H9 (cell line): Measurements from ENCODE around the gene ABCF2. TPM values are rescaled to one million over a fixed set of nuclear protein-coding genes. Genes with fewer than 3 reads are reported as not detected.

ENCODE experiments used
- DNase-seq: peaks from one replicate; pipeline ENCODE4 v3.0.0-alpha.2; 2017
- H2AFZ ChIP-seq: one replicate; pipeline ENCODE4 v1.6.1; 2013; ENCODE audit warnings: mild to moderate bottlenecking, low read length, control low read depth, moderate library complexity
- H2AK5ac ChIP-seq: 2 replicates; pipeline ENCODE4 v1.6.1; 2013; ENCODE audit warnings: low read length, control low read depth, mixed read lengths; ENCODE audit not compliant: insufficient read length
- H2BK120ac ChIP-seq: one replicate; pipeline ENCODE4 v1.6.1; 2013; ENCODE audit warnings: low read depth, mild to moderate bottlenecking, low read length, control low read depth, inconsistent platforms; ENCODE audit not compliant: poor library complexity, severe bottlenecking
- H2BK12ac ChIP-seq: 2 replicates; pipeline ENCODE4 v1.6.1; 2013; ENCODE audit warnings: low read length, control low read depth, mixed read lengths, low read depth; ENCODE audit not compliant: insufficient read length
- H2BK15ac ChIP-seq: 2 replicates; pipeline ENCODE4 v1.6.1; 2013; ENCODE audit warnings: low read depth, low read length, control low read depth
- H2BK20ac ChIP-seq: one replicate; pipeline ENCODE4 v1.6.1; 2013; ENCODE audit warnings: low read depth, mild to moderate bottlenecking, low read length, control low read depth, inconsistent platforms; ENCODE audit not compliant: poor library complexity, severe bottlenecking
- H2BK5ac ChIP-seq: 2 replicates; pipeline ENCODE4 v1.6.1; 2013; ENCODE audit warnings: low read length, control low read depth, mixed read lengths; ENCODE audit not compliant: insufficient read length
- H3K14ac ChIP-seq: 2 replicates; pipeline ENCODE4 v1.6.1; 2013; ENCODE audit warnings: low read length, control low read depth; ENCODE audit not compliant: insufficient read depth
- H3K18ac ChIP-seq: 2 replicates; pipeline ENCODE4 v1.6.1; 2013; ENCODE audit warnings: low read depth, mild to moderate bottlenecking, mixed read lengths, low read length, control low read depth; ENCODE audit not compliant: insufficient read length
- H3K23ac ChIP-seq: 2 replicates; pipeline ENCODE4 v1.6.1; 2013; ENCODE audit warnings: low read length, control low read depth, mixed read lengths, low read depth; ENCODE audit not compliant: insufficient read length
- H3K23me2 ChIP-seq: 2 replicates; pipeline ENCODE4 v1.6.1; 2013; ENCODE audit warnings: low read depth, mild to moderate bottlenecking, mixed read lengths, low read length, control low read depth; ENCODE audit not compliant: insufficient read length, poor library complexity, severe bottlenecking
- H3K27ac ChIP-seq: 2 replicates; pipeline ENCODE4 v1.5.1; 2013; ENCODE audit warnings: low read length, control low read depth, mixed read lengths, low read depth; ENCODE audit not compliant: insufficient read length
- H3K27me3 ChIP-seq: 2 replicates; pipeline ENCODE4 v1.6.1; 2013; ENCODE audit warnings: low read length, control low read depth, inconsistent platforms; ENCODE audit not compliant: insufficient read depth
- H3K4ac ChIP-seq: 2 replicates; pipeline ENCODE4 v1.6.1; 2013; ENCODE audit warnings: low read depth, mild to moderate bottlenecking, control low read depth, inconsistent platforms, low read length, moderate library complexity
- H3K4me1 ChIP-seq: 2 replicates; pipeline ENCODE4 v1.6.1; 2013; ENCODE audit warnings: low read length, control low read depth, inconsistent platforms; ENCODE audit not compliant: insufficient read depth
- H3K4me2 ChIP-seq: 2 replicates; pipeline ENCODE4 v1.6.1; 2013; ENCODE audit warnings: low read length, control low read depth, mixed read lengths; ENCODE audit not compliant: insufficient read length, insufficient read depth
- H3K56ac ChIP-seq: 2 replicates; pipeline ENCODE4 v1.6.1; 2013; ENCODE audit warnings: low read depth, mild to moderate bottlenecking, mixed read lengths, low read length, control low read depth; ENCODE audit not compliant: insufficient read length
- H3K79me1 ChIP-seq: 2 replicates; pipeline ENCODE4 v1.6.1; 2013; ENCODE audit warnings: low read depth, mild to moderate bottlenecking, moderate library complexity, low read length, control low read depth, inconsistent platforms; ENCODE audit not compliant: insufficient read depth, poor library complexity, severe bottlenecking
- H3K79me2 ChIP-seq: 2 replicates; pipeline ENCODE4 v1.6.1; 2013; ENCODE audit warnings: low read length, control low read depth, inconsistent platforms; ENCODE audit not compliant: insufficient read depth
- H3K9ac ChIP-seq: 2 replicates; pipeline ENCODE4 v1.6.1; 2013; ENCODE audit warnings: low read length, control low read depth, mixed read lengths; ENCODE audit not compliant: insufficient read length; ENCODE audit errors: extremely low read depth
- H3K9me3 ChIP-seq: one replicate; pipeline ENCODE4 v1.6.1; 2013; ENCODE audit warnings: low read depth, low read length, inconsistent platforms; ENCODE audit not compliant: control insufficient read depth
- H3T11ph ChIP-seq: one replicate; pipeline ENCODE4 v1.6.1; 2013; ENCODE audit warnings: mild to moderate bottlenecking, low read length, control low read depth, inconsistent platforms
- H4K20me1 ChIP-seq: one replicate; pipeline ENCODE4 v1.6.1; 2013; ENCODE audit not compliant: control insufficient read depth, insufficient read length, insufficient read depth
- H4K5ac ChIP-seq: 2 replicates; pipeline ENCODE4 v1.6.1; 2013; ENCODE audit warnings: low read depth, mild to moderate bottlenecking, mixed read lengths, low read length, control low read depth; ENCODE audit not compliant: insufficient read length
- H4K8ac ChIP-seq: replicated peaks from 2 replicates; pipeline ENCODE4 v1.6.1; 2013; ENCODE audit warnings: low read length, control low read depth, mixed read lengths, low read depth; ENCODE audit not compliant: insufficient read length
- H4K91ac ChIP-seq: 2 replicates; pipeline ENCODE4 v1.6.1; 2013; ENCODE audit warnings: low read depth, mild to moderate bottlenecking, moderate library complexity, mixed read lengths, low read length, control low read depth; ENCODE audit not compliant: insufficient read length
- H3K27ac Mint-ChIP-seq, 3 experiments: 2 replicates in 2 of 3; 3 replicates in 1 of 3; pipeline ENCODE4 v1.8.0; 2020 to 2021; ENCODE audit warnings: mixed read lengths in 3 of 3, mild to moderate bottlenecking in 1 of 3, moderate library complexity in 1 of 3
- H3K27me3 Mint-ChIP-seq: 2 replicates; pipeline ENCODE4 v1.8.0; 2021; ENCODE audit warnings: low read depth, mild to moderate bottlenecking, moderate library complexity, mixed read lengths
- H3K36me3 Mint-ChIP-seq, 3 experiments: 2 replicates in 2 of 3; 3 replicates in 1 of 3; pipeline ENCODE4 v1.8.0; 2020 to 2021; ENCODE audit warnings: low read depth in 3 of 3, mixed read lengths in 3 of 3; ENCODE audit not compliant: insufficient read depth in 1 of 3
- H3K4me1 Mint-ChIP-seq, 2 experiments: 2 replicates each; pipeline ENCODE4 v1.8.0; 2020; ENCODE audit warnings: mixed read lengths in 2 of 2
- H3K4me3 Mint-ChIP-seq, 2 experiments: 2 replicates in 1 of 2; 3 replicates in 1 of 2; pipeline ENCODE4 v1.8.0; 2020 to 2021; ENCODE audit warnings: mild to moderate bottlenecking in 2 of 2, mixed read lengths in 2 of 2, moderate library complexity in 1 of 2
- H3K9me3 Mint-ChIP-seq, 2 experiments: 2 replicates in 1 of 2; 3 replicates in 1 of 2; pipeline ENCODE4 v1.8.0; 2020; ENCODE audit warnings: mild to moderate bottlenecking in 2 of 2, mixed read lengths in 2 of 2, moderate library complexity in 1 of 2
- WGBS: extraction: QIAGEN DNeasy Blood & Tissue Kit; methylation state at CpG from one replicate; pipeline ENCODE4 v1.1.7; 2013; ENCODE audit warnings: missing lambda C conversion rate, low lambda C conversion rate, mixed read lengths; ENCODE audit not compliant: insufficient read length; ENCODE audit errors: extremely low coverage; 5-methylcytosine and 5-hydroxymethylcytosine counted together
- total RNA-seq: library from RNA; stranded (reverse); gene quantifications from 2 replicates; pipeline ENCODE4 v1.2.1, GENCODE V29; 2021
- TF ChIP-seq, protein P1 (sequence below): fragments of 200-600 bp; sonication (generic); conservative IDR thresholded peaks from 3 replicates; pipeline ENCODE4 v1.8.0; 2021; ENCODE audit warnings: antibody characterized with exemption, mild to moderate bottlenecking

The ABCF2 gene
- total RNA-seq, 1 experiment from 2014 or later, result 70.1 TPM

DNA sequence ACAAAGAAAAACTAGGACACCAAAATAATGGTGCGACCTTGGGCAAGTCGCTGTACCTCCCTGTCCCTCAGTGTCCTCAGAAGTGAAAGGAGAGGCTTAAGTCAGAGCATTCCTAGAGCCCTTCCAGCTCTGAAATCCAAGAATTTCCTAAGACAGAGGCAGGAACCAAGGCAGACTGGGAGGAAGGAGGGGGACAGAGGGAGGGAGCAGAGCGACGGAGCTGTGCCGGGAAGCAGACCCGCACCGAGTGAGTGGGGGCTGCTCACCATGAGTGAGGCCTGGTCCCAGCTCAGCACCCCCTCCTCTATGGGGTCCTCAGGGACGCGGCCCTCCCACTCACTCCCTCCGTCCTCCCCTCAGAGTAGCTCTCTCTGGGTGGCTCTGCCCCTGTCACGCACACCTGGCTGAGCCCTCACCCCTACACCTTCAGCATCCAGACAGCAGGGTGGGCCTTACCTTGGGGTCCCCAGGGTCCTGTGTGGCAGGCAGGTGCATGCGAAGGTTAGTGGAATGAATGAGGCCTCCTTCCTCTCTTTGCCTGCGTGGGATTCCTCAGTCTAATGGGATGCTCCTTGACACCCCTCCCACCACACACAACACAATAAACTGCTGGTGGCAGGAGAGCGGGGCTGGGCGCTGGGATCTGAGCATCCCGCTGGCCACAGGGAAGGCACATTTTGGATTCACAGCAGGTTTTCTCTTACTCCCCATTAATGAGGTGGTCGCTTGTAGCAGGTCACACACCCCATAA, 26.1 kb upstream of the ABCF2 start:
- H3K23ac ChIP-seq, result no peak overlapping the region
- H3K27me3 ChIP-seq, result peaks cover 13% of the 10 kb centered on the region; the same call in 1 of the 2 replicates
- H3T11ph ChIP-seq, result no peak overlapping the region
- H3K4ac ChIP-seq, result no peak overlapping the region
- no peak overlapping the region for H2AK5ac ChIP-seq
- TF ChIP-seq, protein P1, sequence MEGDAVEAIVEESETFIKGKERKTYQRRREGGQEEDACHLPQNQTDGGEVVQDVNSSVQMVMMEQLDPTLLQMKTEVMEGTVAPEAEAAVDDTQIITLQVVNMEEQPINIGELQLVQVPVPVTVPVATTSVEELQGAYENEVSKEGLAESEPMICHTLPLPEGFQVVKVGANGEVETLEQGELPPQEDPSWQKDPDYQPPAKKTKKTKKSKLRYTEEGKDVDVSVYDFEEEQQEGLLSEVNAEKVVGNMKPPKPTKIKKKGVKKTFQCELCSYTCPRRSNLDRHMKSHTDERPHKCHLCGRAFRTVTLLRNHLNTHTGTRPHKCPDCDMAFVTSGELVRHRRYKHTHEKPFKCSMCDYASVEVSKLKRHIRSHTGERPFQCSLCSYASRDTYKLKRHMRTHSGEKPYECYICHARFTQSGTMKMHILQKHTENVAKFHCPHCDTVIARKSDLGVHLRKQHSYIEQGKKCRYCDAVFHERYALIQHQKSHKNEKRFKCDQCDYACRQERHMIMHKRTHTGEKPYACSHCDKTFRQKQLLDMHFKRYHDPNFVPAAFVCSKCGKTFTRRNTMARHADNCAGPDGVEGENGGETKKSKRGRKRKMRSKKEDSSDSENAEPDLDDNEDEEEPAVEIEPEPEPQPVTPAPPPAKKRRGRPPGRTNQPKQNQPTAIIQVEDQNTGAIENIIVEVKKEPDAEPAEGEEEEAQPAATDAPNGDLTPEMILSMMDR, result no peak
- no peak overlapping the region for H3K27ac ChIP-seq
- H3K9me3 ChIP-seq, result no peaks in the 10 kb centered on the region
- no peak for DNase-seq
- H3K14ac ChIP-seq, result no peak overlapping the region
- peaks cover 33 to 51% of the 10 kb centered on the region in 2 experiments for H3K4me1 Mint-ChIP-seq
- peaks cover 7% of the 10 kb centered on the region; the same call in 1 of the 2 replicates for H3K4me1 ChIP-seq
- H3K79me2 ChIP-seq, result no peaks in the 10 kb centered on the region
- H4K8ac ChIP-seq, result no peak overlapping the region
- H2BK12ac ChIP-seq, result no peak overlapping the region
- H4K91ac ChIP-seq, result no peak overlapping the region
- no peaks in the 10 kb centered on the region; a peak in 1 of 5 replicates for H3K9me3 Mint-ChIP-seq
- H2BK5ac ChIP-seq, result no peak overlapping the region
- no peak overlapping the region for H3K56ac ChIP-seq
- H3K79me1 ChIP-seq, result no peaks in the 10 kb centered on the region
- peak overlapping the region; percentile 39 for H3K18ac ChIP-seq
- no peak overlapping the region for H2BK20ac ChIP-seq
- no peak overlapping the region for H2BK15ac ChIP-seq
- H3K9ac ChIP-seq, result no peak overlapping the region
- no peak overlapping the region for H2BK120ac ChIP-seq
- H2AFZ ChIP-seq, result no peak overlapping the region
- no peak overlapping the region for H4K5ac ChIP-seq
- no CpG with 5 or more reads among the region's 17 CpGs for WGBS
- H3K4me2 ChIP-seq, result peak overlapping the region; percentile 71
- H3K36me3 Mint-ChIP-seq, result no peaks in the 10 kb centered on the region; a peak in 1 of 7 replicates
- H3K27ac Mint-ChIP-seq, result no peak overlapping the region
- H3K23me2 ChIP-seq, result peaks cover 22% of the 10 kb centered on the region
- H3K27me3 Mint-ChIP-seq, result peaks cover 86% of the 10 kb centered on the region
- no peaks in the 10 kb centered on the region for H4K20me1 ChIP-seq
- peak overlapping the region; percentile 72 to 85 for H3K4me3 Mint-ChIP-seq
